Measurements from ENCODE around the gene BRD3.

DNA sequence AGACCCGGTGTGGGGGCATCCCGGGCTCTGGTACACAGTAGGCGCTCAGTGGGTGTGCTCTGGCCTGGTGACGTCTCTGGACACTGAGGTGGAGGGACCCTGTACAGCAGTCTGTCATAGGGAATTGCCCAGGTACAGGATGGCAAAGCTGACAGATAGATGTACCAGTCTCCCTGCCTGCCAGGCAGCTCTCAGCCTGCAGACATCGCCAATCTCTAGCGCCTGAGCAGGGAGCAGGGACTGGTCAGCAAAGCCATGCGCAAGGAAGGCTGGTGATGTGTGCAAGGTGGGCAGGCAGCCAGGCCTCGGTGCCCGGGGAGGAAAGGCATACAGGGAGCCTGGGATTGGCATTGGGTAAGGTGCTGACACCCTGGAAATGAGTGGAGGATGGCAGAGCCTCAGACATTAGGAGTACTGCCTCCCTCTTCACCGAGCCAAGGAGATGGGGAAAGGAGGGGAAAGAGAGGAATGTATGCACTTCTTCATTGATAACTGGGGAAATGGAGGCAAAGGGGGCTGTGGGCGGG is 33.9 kb upstream of the BRD3 start:
- TF ChIP-seq CTCF (IDR thresholded peaks at IDR 0.05; ENCODE audit: control extremely low read depth in 1 of 3, insufficient read depth in 1 of 3, low read depth in 1 of 3, low read length in 3 of 3) (no peak), RXRA (IDR thresholded peaks at IDR 0.05; ENCODE audit: insufficient read depth, low read depth, low read length) (no peak), EP300 (IDR thresholded peaks at IDR 0.05; ENCODE audit: borderline replicate concordance in 1 of 2, low read depth in 2 of 2, low read length in 2 of 2) (no peak), CEBPB (IDR thresholded peaks at IDR 0.05; ENCODE audit: low read depth, low read length) (no peak), TBP (IDR thresholded peaks at IDR 0.05; ENCODE audit: low read depth, low read length) (no peak), CREB1 (IDR thresholded peaks at IDR 0.05) (no peak), ASH2L (IDR thresholded peaks at IDR 0.05; ENCODE audit: low read length) (no peak), POLR2A (IDR thresholded peaks at IDR 0.05; ENCODE audit: control extremely low read depth in 1 of 2, low read depth in 2 of 2, low read length in 2 of 2) (no peak), RAD21 (IDR thresholded peaks at IDR 0.05 in 1 of 2, conservative IDR thresholded peaks at IDR 0.05 in 1 of 2; ENCODE audit: low read depth in 2 of 2, low read length in 2 of 2) (no peak), POLR2AphosphoS5 (IDR thresholded peaks at IDR 0.05; ENCODE audit: low read depth, low read length) (no peak), MAFK (IDR thresholded peaks at IDR 0.05; ENCODE audit: low read depth, low read length) (no peak), GTF2F1 (IDR thresholded peaks at IDR 0.05; ENCODE audit: borderline replicate concordance, low read depth, low read length) (no peak)
